CD14-positive monocyte (primary cell): Measurements from ENCODE around the gene GABRR2. TPM values are rescaled to one million over a fixed set of nuclear protein-coding genes. Genes with fewer than 3 reads are reported as not detected.

Experiments used
- DNase-seq, 3 donors: peaks; one replicate each; pipeline ENCODE4 v3.0.0-alpha.2; 2011 to 2022
- H2AFZ ChIP-seq: 2 replicates; pipeline ENCODE4 v1.6.0; 2012; ENCODE audit warnings: mild to moderate bottlenecking, low read depth, low read length, inconsistent platforms; ENCODE audit not compliant: insufficient read depth, poor library complexity, severe bottlenecking
- H3K27ac ChIP-seq, 2 donors: 1 replicate in 1 of 2; 2 replicates in 1 of 2; pipeline ENCODE4 v1.5.1; 2012 to 2013; ENCODE audit warnings: low read length in 2 of 2, control low read depth in 1 of 2, inconsistent platforms in 1 of 2, low read depth in 1 of 2, mild to moderate bottlenecking in 1 of 2
- H3K27me3 ChIP-seq, 2 donors: one replicate each; pipeline versions ENCODE4 v1.6.0 to v1.6.1; 2011 to 2013; ENCODE audit warnings: low read length in 2 of 2; ENCODE audit not compliant: control insufficient read depth in 2 of 2, insufficient read depth in 2 of 2
- H3K36me3 ChIP-seq, 2 donors: replicated peaks in 1 of 2; 1 replicate in 1 of 2; 2 replicates in 1 of 2; pipeline versions ENCODE4 v1.5.1 to v1.6.1; 2012 to 2013; ENCODE audit warnings: low read length in 2 of 2, control low read depth in 1 of 2, inconsistent platforms in 1 of 2, mild to moderate bottlenecking in 1 of 2; ENCODE audit not compliant: insufficient read depth in 2 of 2, control insufficient read depth in 1 of 2
- H3K4me1 ChIP-seq, 2 donors: 1 replicate in 1 of 2; 2 replicates in 1 of 2; pipeline versions ENCODE4 v1.5.1 to v1.6.1; 2012 to 2013; ENCODE audit warnings: low read length in 2 of 2, control low read depth in 1 of 2, inconsistent platforms in 1 of 2, mild to moderate bottlenecking in 1 of 2, moderate library complexity in 1 of 2; ENCODE audit not compliant: insufficient read depth in 2 of 2, control insufficient read depth in 1 of 2
- H3K4me2 ChIP-seq: replicated peaks from 2 replicates; pipeline ENCODE3; 2012; ENCODE audit warnings: low read length, moderate library complexity, mild to moderate bottlenecking; ENCODE audit not compliant: poor library complexity, severe bottlenecking; ENCODE audit errors: extremely low read depth
- H3K4me3 ChIP-seq, 3 experiments: fragments of 200-600 bp in 1 of 3; sonication (generic) in 1 of 3; replicated peaks in 1 of 3; 1 replicate in 2 of 3; 2 replicates in 1 of 3; pipeline ENCODE4 v1.5.1; 2011 to 2013; ENCODE audit warnings: low read length in 3 of 3, mild to moderate bottlenecking in 3 of 3, control low read depth in 2 of 3, low read depth in 2 of 3, inconsistent platforms in 1 of 3, moderate library complexity in 1 of 3
- H3K79me2 ChIP-seq: 2 replicates; pipeline ENCODE4 v1.6.0; 2012; ENCODE audit warnings: mild to moderate bottlenecking, control low read depth, inconsistent platforms, low read length, moderate library complexity; ENCODE audit not compliant: insufficient read depth
- H3K9ac ChIP-seq: 2 replicates; pipeline ENCODE4 v1.6.0; 2017; ENCODE audit warnings: low read length, mild to moderate bottlenecking; ENCODE audit not compliant: insufficient read depth, poor library complexity, severe bottlenecking
- H3K9me3 ChIP-seq, 2 donors: replicated peaks in 1 of 2; 1 replicate in 1 of 2; 2 replicates in 1 of 2; pipeline versions ENCODE4 v1.5.1 to v1.6.1; 2012 to 2013; ENCODE audit warnings: low read length in 2 of 2, control low read depth in 1 of 2; ENCODE audit not compliant: control insufficient read depth in 1 of 2, insufficient read depth in 1 of 2
- H4K20me1 ChIP-seq: 2 replicates; pipeline ENCODE4 v1.6.0; 2012; ENCODE audit warnings: mild to moderate bottlenecking, low read length, control low read depth, moderate library complexity; ENCODE audit not compliant: insufficient read depth
- H3K27ac Mint-ChIP-seq, 7 donors: one replicate each; pipeline ENCODE4 v1.8.0; 2020; ENCODE audit warnings: mild to moderate bottlenecking in 7 of 7, mixed read lengths in 7 of 7, moderate library complexity in 6 of 7, inconsistent platforms in 2 of 7
- H3K27me3 Mint-ChIP-seq, 3 donors: one replicate each; pipeline ENCODE4 v1.8.0; 2021 to 2022; ENCODE audit warnings: low read depth in 3 of 3, mild to moderate bottlenecking in 3 of 3, mixed read lengths in 3 of 3, moderate library complexity in 3 of 3, inconsistent platforms in 1 of 3
- H3K36me3 Mint-ChIP-seq, 2 donors: one replicate each; pipeline ENCODE4 v1.8.0; 2020; ENCODE audit warnings: mixed read lengths in 2 of 2, inconsistent platforms in 1 of 2, mild to moderate bottlenecking in 1 of 2
- H3K4me1 Mint-ChIP-seq: one replicate; pipeline ENCODE4 v1.8.0; 2020; ENCODE audit warnings: mild to moderate bottlenecking, mixed read lengths
- H3K4me3 Mint-ChIP-seq, 2 donors: one replicate each; pipeline ENCODE4 v1.8.0; 2020; ENCODE audit warnings: mild to moderate bottlenecking in 2 of 2, mixed read lengths in 2 of 2, moderate library complexity in 1 of 2
- H3K9me3 Mint-ChIP-seq, 7 donors: one replicate each; pipeline ENCODE4 v1.8.0; 2020 to 2022; ENCODE audit warnings: mixed read lengths in 7 of 7, mild to moderate bottlenecking in 6 of 7, moderate library complexity in 6 of 7, inconsistent platforms in 2 of 7
- CTCF ChIP-seq: fragments of 200-600 bp; IDR thresholded peaks from one replicate; pipeline ENCODE4 v1.8.0; 2022; ENCODE audit warnings: antibody characterized with exemption, mild to moderate bottlenecking
- WGBS: methylation state at CpG from one replicate; pipeline ENCODE4 v1.1.5; 2013; ENCODE audit warnings: missing lambda C conversion rate; ENCODE audit not compliant: insufficient coverage; 5-methylcytosine and 5-hydroxymethylcytosine counted together
- intact Hi-C, 2 donors: fragments of 100-400 bp; cut with micrococcal nuclease; formaldehyde crosslinking; loops; one replicate each; pipeline versions ENCODE4 v1.15.0 to v1.15.1; 2023
- polyA minus RNA-seq: library from RNA; depleted of rRNA, polyadenylated mRNA; stranded (reverse); fragments of >200 nt; gene quantifications from 2 replicates; pipeline ENCODE4 v1.2.3, GENCODE V29; 2012
- polyA plus RNA-seq, 3 donors: library from polyadenylated mRNA; depleted of rRNA in 1 of 3; unstranded in 2 of 3; stranded (reverse) in 1 of 3; fragments of 300-500 nt in 2 of 3; fragments of >200 nt in 1 of 3; fragmentation: Illumina TruSeq in 2 of 3; gene quantifications; 1 replicate in 2 of 3; 2 replicates in 1 of 3; pipeline ENCODE4 v1.2.3, GENCODE V29; 2012 to 2021
- total RNA-seq, 12 experiments: library from RNA in 1 of 12; stranded (reverse) in 1 of 12; fragments of 120-200 nt in 1 of 12; gene quantifications; one replicate each; pipeline ENCODE4 v1.2.4 and lab custom pipeline; 2013 to 2026; ENCODE audit warnings: mixed read lengths in 6 of 12, inconsistent platforms in 1 of 12

The GABRR2 gene
- 0.58 TPM for total RNA-seq (2013)
- 1 to 10 TPM in 1 of 3 donors, not detected in 2; 3.7 TPM for polyA plus RNA-seq
- polyA minus RNA-seq: 0.14 and 0.16 TPM in 2 replicates
- total RNA-seq (lab: John Stamatoyannopoulos, UW): 2.1 to 10.4 (median 4.4) reads per million in 11 experiments

DNA sequence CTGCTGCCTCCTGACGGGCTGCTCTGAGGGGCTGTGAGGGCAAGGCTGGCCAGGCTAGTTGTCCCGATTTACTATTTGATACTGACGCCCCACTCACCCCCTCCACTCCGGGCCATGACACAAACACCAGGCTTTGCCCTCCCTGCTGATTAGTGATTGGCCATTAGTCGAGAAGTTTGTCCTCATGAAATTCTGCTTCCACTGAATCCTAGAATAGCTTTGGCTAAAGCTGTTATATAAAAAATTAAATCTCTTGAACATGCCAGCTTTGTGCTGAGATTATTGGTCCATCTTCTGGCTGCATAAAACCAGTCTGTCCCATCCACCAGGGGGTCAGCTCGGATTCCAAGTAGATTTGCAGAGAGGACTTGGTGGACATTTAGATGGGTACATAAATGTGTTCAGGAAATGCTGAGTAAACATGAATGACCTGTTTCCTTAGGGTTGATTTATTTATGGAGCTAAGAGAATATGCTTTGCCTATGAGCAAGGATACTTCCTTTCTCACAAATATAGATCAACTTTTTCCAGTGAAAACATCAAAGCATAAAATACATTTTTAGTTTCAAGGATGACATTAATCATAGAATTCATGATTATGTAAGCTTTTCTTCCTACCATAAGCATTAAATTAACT, at the start of gene GABRR2:
Gene GABRR2, minus strand, starts transcription at position 51 of the 637 bp plus-strand sequence. CDS start 134 bp downstream, outside the sequence.
- no peak for DNase-seq
- H3K27ac Mint-ChIP-seq: peak within 1 kb of the TSS in 1 of 7 donors; percentile 41
- peaks cover 0 to 4% (median 0%) of the 10 kb centered on the region in 7 donors for H3K9me3 Mint-ChIP-seq
- H3K9me3 ChIP-seq: no peaks in the 10 kb centered on the region
- peaks cover 21 to 26% of the 10 kb centered on the region in 2 donors for H3K4me1 ChIP-seq
- no peak within 1 kb of the TSS for H3K27ac ChIP-seq
- H3K36me3 Mint-ChIP-seq: peaks cover 39 to 44% of the 10 kb centered on the region in 2 donors
- H2AFZ ChIP-seq: no peak within 1 kb of the TSS
- intact Hi-C loops: no loop called here
- H3K4me3 ChIP-seq: no peak within 1 kb of the TSS
- H3K79me2 ChIP-seq: peaks cover 4% of the 10 kb centered on the region
- WGBS: 100% methylated on average over 2 of the region's 6 CpGs
- H3K9ac ChIP-seq: no peak within 1 kb of the TSS
- peaks cover 41% of the 10 kb centered on the region for H3K4me1 Mint-ChIP-seq
- no peaks in the 10 kb centered on the region for H3K27me3 ChIP-seq
- peaks cover 9% of the 10 kb centered on the region for H4K20me1 ChIP-seq
- no peak within 1 kb of the TSS for H3K4me2 ChIP-seq
- H3K27me3 Mint-ChIP-seq: peaks cover 0 to 3% (median 0%) of the 10 kb centered on the region in 3 donors
- TF ChIP-seq CTCF: no peak
- H3K4me3 Mint-ChIP-seq: no peak within 1 kb of the TSS
- H3K36me3 ChIP-seq: peaks cover 0 to 12% of the 10 kb centered on the region in 2 donors

GRCh38 chr6:89364586-89364985, 49.5 kb upstream of the GABRR2 start:
- H3K36me3 ChIP-seq: peaks cover 0 to 11% of the 10 kb centered on the region in 2 donors
- no peak overlapping the region for H3K4me2 ChIP-seq
- Mint-ChIP-seq H3K4me1 (peaks cover 30% of the 10 kb centered on the region), H3K4me3 (no peak overlapping the region), H3K27me3 (peaks cover 0 to 4% (median 0%) of the 10 kb centered on the region in 3 donors), H3K27ac (no peak overlapping the region), H3K9me3 (no peaks in the 10 kb centered on the region), H3K36me3 (peaks cover 5 to 13% of the 10 kb centered on the region in 2 donors)
- TF ChIP-seq CTCF: no peak
- H3K9ac ChIP-seq: no peak overlapping the region
- H2AFZ ChIP-seq: no peak overlapping the region
- H3K9me3 ChIP-seq: no peaks in the 10 kb centered on the region
- intact Hi-C loops: no loop called here
- H3K4me1 ChIP-seq: peaks cover 14 to 26% of the 10 kb centered on the region in 2 donors
- H3K27ac ChIP-seq: no peak overlapping the region
- H4K20me1 ChIP-seq: no peaks in the 10 kb centered on the region
- no peak for DNase-seq
- no peaks in the 10 kb centered on the region for H3K27me3 ChIP-seq
- no peaks in the 10 kb centered on the region for H3K79me2 ChIP-seq
- no peak overlapping the region for H3K4me3 ChIP-seq
